MM.1S (cell line): Measurements from ENCODE around the gene PRLH.

Source experiments
- DNase-seq: peaks from one replicate; pipeline ENCODE4 v3.0.0-alpha.2; 2015
- H2AFZ ChIP-seq: fragments of 300-600 bp; sonication (generic); 2 replicates; pipeline ENCODE4 v1.6.0; 2016; ENCODE audit warnings: antibody characterized with exemption, low read length
- H3F3A ChIP-seq: fragments of 300-600 bp; sonication (generic); 2 replicates; pipeline ENCODE4 v1.6.1; 2016; ENCODE audit warnings: mild to moderate bottlenecking, antibody characterized with exemption, low read length, moderate library complexity, mixed read lengths; ENCODE audit not compliant: insufficient read depth
- H3K27ac ChIP-seq: fragments of 300-600 bp; sonication (generic); 2 replicates; pipeline ENCODE4 v1.5.1; 2016; ENCODE audit warnings: mild to moderate bottlenecking, low read length
- H3K27me3 ChIP-seq: fragments of 300-600 bp; sonication (generic); replicated peaks from 2 replicates; pipeline ENCODE4 v1.6.0; 2016; ENCODE audit warnings: low read length; ENCODE audit not compliant: insufficient read depth
- H3K36me3 ChIP-seq: fragments of 300-600 bp; sonication (generic); replicated peaks from 2 replicates; pipeline ENCODE4 v1.6.1; 2016; ENCODE audit warnings: mild to moderate bottlenecking, low read length, mixed read lengths; ENCODE audit not compliant: insufficient read depth
- H3K4me1 ChIP-seq: fragments of 300-600 bp; sonication (generic); 2 replicates; pipeline ENCODE4 v1.6.1; 2016; ENCODE audit warnings: low read length, mixed read lengths
- H3K4me2 ChIP-seq: fragments of 300-600 bp; sonication (generic); 2 replicates; pipeline ENCODE4 v1.6.0; 2016; ENCODE audit warnings: low read depth, low read length
- H3K4me3 ChIP-seq: fragments of 300-600 bp; sonication (generic); 2 replicates; pipeline ENCODE4 v1.5.1; 2016; ENCODE audit warnings: low read length, mixed read lengths
- H3K79me2 ChIP-seq: fragments of 300-600 bp; sonication (generic); 2 replicates; pipeline ENCODE4 v1.6.1; 2016; ENCODE audit warnings: mixed run types, low read length, mixed read lengths
- H3K9ac ChIP-seq: fragments of 300-600 bp; sonication (generic); 2 replicates; pipeline ENCODE4 v1.6.1; 2016; ENCODE audit warnings: low read length, mixed read lengths
- H3K9me2 ChIP-seq: fragments of 300-600 bp; sonication (generic); replicated peaks from 2 replicates; pipeline ENCODE4 v1.6.1; 2016; ENCODE audit warnings: mild to moderate bottlenecking, low read length, mixed read lengths; ENCODE audit not compliant: insufficient read depth
- H3K9me3 ChIP-seq: fragments of 300-600 bp; sonication (generic); replicated peaks from 2 replicates; pipeline ENCODE4 v1.6.1; 2016; ENCODE audit warnings: mild to moderate bottlenecking, low read length, mixed read lengths; ENCODE audit not compliant: insufficient read depth
- H4K20me1 ChIP-seq: fragments of 300-600 bp; sonication (generic); 2 replicates; pipeline ENCODE4 v1.6.1; 2016; ENCODE audit warnings: mild to moderate bottlenecking, low read length, moderate library complexity, mixed read lengths; ENCODE audit not compliant: insufficient read depth
- CTCF ChIP-seq: fragments of 300-600 bp; sonication (generic); IDR thresholded peaks from 2 replicates; pipeline ENCODE4 v1.5.1; 2016; ENCODE audit warnings: antibody characterized with exemption, low read length, mixed read lengths
- EZH2 ChIP-seq: fragments of 300-600 bp; sonication (generic); optimal IDR thresholded peaks from 2 replicates; pipeline ENCODE3; 2017; ENCODE audit warnings: low read depth, mild to moderate bottlenecking, antibody characterized with exemption, low read length, mixed read lengths
- EZH2phosphoT487 ChIP-seq: fragments of 300-600 bp; sonication (generic); IDR thresholded peaks from 2 replicates; pipeline ENCODE4 v1.6.1; 2018; ENCODE audit warnings: antibody characterized with exemption, low read length

The PRLH gene

GRCh38 chr2:237614151-237614720, 47.9 kb downstream of the PRLH start:
- no peak overlapping the region for H3K27ac ChIP-seq
- no peaks in the 10 kb centered on the region for H3K79me2 ChIP-seq
- DNase-seq: no peak
- no peak overlapping the region for H3K4me2 ChIP-seq
- H3K9ac ChIP-seq: no peak overlapping the region
- H3K9me2 ChIP-seq: no peaks in the 10 kb centered on the region
- H3K4me1 ChIP-seq: peaks cover 31% of the 10 kb centered on the region
- no peak overlapping the region for H2AFZ ChIP-seq
- no peaks in the 10 kb centered on the region for H4K20me1 ChIP-seq
- TF ChIP-seq CTCF (no peak), EZH2 (no peak), EZH2phosphoT487 (no peak)
- H3K9me3 ChIP-seq: no peaks in the 10 kb centered on the region
- H3F3A ChIP-seq: peaks cover 11% of the 10 kb centered on the region; the same call in 1 of the 2 replicates
- H3K4me3 ChIP-seq: no peak overlapping the region
- H3K27me3 ChIP-seq: no peaks in the 10 kb centered on the region
- H3K36me3 ChIP-seq: no peaks in the 10 kb centered on the region

- Histone ChIP-seq H3K9ac (no peak overlapping the region), H3K9me2 (no peaks in the 10 kb centered on the region), H3K4me2 (no peak overlapping the region), H3K79me2 (no peaks in the 10 kb centered on the region), H3K9me3 (no peaks in the 10 kb centered on the region), H3K4me3 (no peak overlapping the region), H3F3A (peaks cover 11% of the 10 kb centered on the region; the same call in 1 of the 2 replicates), H3K36me3 (no peaks in the 10 kb centered on the region), H3K27ac (peak overlapping the region; percentile 83; the same call in 1 of the 2 replicates), H3K27me3 (no peaks in the 10 kb centered on the region), H4K20me1 (no peaks in the 10 kb centered on the region), H2AFZ (no peak overlapping the region), H3K4me1 (peaks cover 31% of the 10 kb centered on the region)
- TF ChIP-seq CTCF: no peak
- TF ChIP-seq EZH2phosphoT487: no peak
- TF ChIP-seq EZH2: no peak
- DNase-seq: no peak
Observed at GRCh38 chr2:237615631-237616249, 49.4 kb downstream of the PRLH start.

GRCh38 chr2:237616373-237616733, 50.0 kb downstream of the PRLH start:
- no peak for DNase-seq
- peak overlapping the region; percentile 83 for H3K27ac ChIP-seq

More at GRCh38 chr2:237616373-237616733, 50.0 kb downstream of the PRLH start:
- H4K20me1 ChIP-seq: no peaks in the 10 kb centered on the region
- no peaks in the 10 kb centered on the region for H3K9me2 ChIP-seq
- peaks cover 11% of the 10 kb centered on the region; the same call in 1 of the 2 replicates for H3F3A ChIP-seq
- no peak overlapping the region for H2AFZ ChIP-seq
- TF ChIP-seq EZH2phosphoT487: no peak
- TF ChIP-seq EZH2: no peak
- H3K79me2 ChIP-seq: no peaks in the 10 kb centered on the region
- H3K9me3 ChIP-seq: no peaks in the 10 kb centered on the region
- peaks cover 31% of the 10 kb centered on the region for H3K4me1 ChIP-seq
- H3K9ac ChIP-seq: no peak overlapping the region
- no peaks in the 10 kb centered on the region for H3K36me3 ChIP-seq
- no peak overlapping the region for H3K4me3 ChIP-seq
- H3K4me2 ChIP-seq: peak overlapping the region; percentile 72; the same call in 1 of the 2 replicates
- H3K27me3 ChIP-seq: no peaks in the 10 kb centered on the region
